PFSK-1 (cell line): ENCODE measurements around the gene GTPBP3.

Source experiments
- FOXP2 ChIP-seq: optimal IDR thresholded peaks from 2 replicates; pipeline ENCODE3; 2011; ENCODE audit warnings: borderline replicate concordance, control low read depth, inconsistent platforms; ENCODE audit not compliant: insufficient read depth; ENCODE audit errors: extremely low read length, extremely low read depth
- POLR2AphosphoS5 ChIP-seq: IDR thresholded peaks from 2 replicates; pipeline ENCODE4 v1.6.1; 2012; ENCODE audit warnings: low read depth, mild to moderate bottlenecking, control low read depth, low read length, moderate library complexity
- REST ChIP-seq, 2 experiments: IDR thresholded peaks; 2 replicates each; pipeline versions ENCODE4 v1.6.1 to v1.8.0; 2011 to 2012; ENCODE audit warnings: low read depth in 2 of 2, low read length in 2 of 2, control low read depth in 1 of 2, inconsistent platforms in 1 of 2, mild to moderate bottlenecking in 1 of 2, moderate library complexity in 1 of 2; ENCODE audit not compliant: insufficient read depth in 1 of 2
- SIN3A ChIP-seq: IDR thresholded peaks from 2 replicates; pipeline ENCODE4 v1.6.1; 2012; ENCODE audit warnings: mild to moderate bottlenecking, low read length, moderate library complexity, borderline replicate concordance; ENCODE audit not compliant: insufficient read depth
- TAF1 ChIP-seq: IDR thresholded peaks from 2 replicates; pipeline ENCODE4 v1.6.1; 2012; ENCODE audit warnings: low read length, control low read depth, borderline replicate concordance; ENCODE audit not compliant: insufficient read depth

Gene GTPBP3

GRCh38 chr19:17322854-17323253 is 14.5 kb upstream of the GTPBP3 start:
- TF ChIP-seq SIN3A (no peak), TAF1 (no peak), REST (IDR thresholded peaks at IDR 0.05; ENCODE audit: insufficient read depth in 1 of 2, low read depth in 2 of 2, low read length in 2 of 2) (no peak), FOXP2 (no peak), POLR2AphosphoS5 (no peak)

GRCh38 chr19:17323300-17323963 is 13.9 kb upstream of the GTPBP3 start:
- TF ChIP-seq POLR2AphosphoS5 (no peak), FOXP2 (no peak), SIN3A (no peak)

GRCh38 chr19:17323964-17324332 is 13.4 kb upstream of the GTPBP3 start:
- TF ChIP-seq POLR2AphosphoS5, result no peak
- no peak for TF ChIP-seq TAF1

GRCh38 chr19:17324357-17325114 is 12.8 kb upstream of the GTPBP3 start:
- TF ChIP-seq REST (IDR thresholded peaks at IDR 0.05; ENCODE audit: insufficient read depth in 1 of 2, low read depth in 2 of 2, low read length in 2 of 2) (no peak), TAF1 (no peak), POLR2AphosphoS5 (no peak), FOXP2 (no peak)

GRCh38 chr19:17325133-17325532 is 12.2 kb upstream of the GTPBP3 start:
- TF ChIP-seq TAF1, result no peak
- no peak for TF ChIP-seq SIN3A
- TF ChIP-seq FOXP2, result no peak
- TF ChIP-seq POLR2AphosphoS5, result no peak
- TF ChIP-seq REST (IDR thresholded peaks at IDR 0.05; ENCODE audit: insufficient read depth in 1 of 2, low read depth in 2 of 2, low read length in 2 of 2), result no peak
